Measurements from ENCODE around the gene BIK. TPM values are rescaled to one million over a fixed set of nuclear protein-coding genes. Genes with fewer than 3 reads are reported as not detected.

The BIK gene
- total RNA-seq, 1 donor from 2014 or later: 1.7 TPM

GRCh38 chr22:43163241-43163795 is 52.8 kb downstream of the BIK start:
- no peak for DNase-seq (ENCODE audit: low spot score, unreplicated experiment)
- Mint-ChIP-seq H3K27me3 (peaks cover 9% of the 10 kb centered on the region), H3K4me3 (ENCODE audit: low read depth) (no peak overlapping the region), H3K36me3 (ENCODE audit: insufficient read depth) (no peaks in the 10 kb centered on the region), H3K9me3 (ENCODE audit: low read depth) (no peaks in the 10 kb centered on the region), H3K27ac (no peak overlapping the region), H3K4me1 (ENCODE audit: low read depth) (no peaks in the 10 kb centered on the region)
- TF ChIP-seq CTCF (IDR thresholded peaks at IDR 0.05; ENCODE audit: unreplicated experiment): no peak

GRCh38 chr22:43164636-43165035 is 54.1 kb downstream of the BIK start:
- no peak overlapping the region for H3K27ac Mint-ChIP-seq

GRCh38 chr22:43166132-43166930 is 55.8 kb downstream of the BIK start:
- DNase-seq (ENCODE audit: low spot score, unreplicated experiment): no peak
- no peaks in the 10 kb centered on the region for H3K4me1 Mint-ChIP-seq (ENCODE audit: low read depth)
- TF ChIP-seq CTCF (IDR thresholded peaks at IDR 0.05; ENCODE audit: unreplicated experiment): no peak
- no peak overlapping the region for H3K4me3 Mint-ChIP-seq (ENCODE audit: low read depth)
- no peaks in the 10 kb centered on the region for H3K9me3 Mint-ChIP-seq (ENCODE audit: low read depth)
- no peak overlapping the region for H3K27ac Mint-ChIP-seq
- H3K27me3 Mint-ChIP-seq: peaks cover 9% of the 10 kb centered on the region
- H3K36me3 Mint-ChIP-seq (ENCODE audit: insufficient read depth): peaks cover 2% of the 10 kb centered on the region

More at GRCh38 chr22:43164636-43165035, 54.1 kb downstream of the BIK start:
- H3K36me3 Mint-ChIP-seq (ENCODE audit: insufficient read depth): no peaks in the 10 kb centered on the region
- peaks cover 9% of the 10 kb centered on the region for H3K27me3 Mint-ChIP-seq
- TF ChIP-seq CTCF (IDR thresholded peaks at IDR 0.05; ENCODE audit: unreplicated experiment): no peak
- no peaks in the 10 kb centered on the region for H3K9me3 Mint-ChIP-seq (ENCODE audit: low read depth)
- no peak overlapping the region for H3K4me3 Mint-ChIP-seq (ENCODE audit: low read depth)
- no peaks in the 10 kb centered on the region for H3K4me1 Mint-ChIP-seq (ENCODE audit: low read depth)
- no peak for DNase-seq (ENCODE audit: low spot score, unreplicated experiment)

- H3K27ac Mint-ChIP-seq: no peak overlapping the region
- no peak overlapping the region for H3K4me3 Mint-ChIP-seq (ENCODE audit: low read depth)
- H3K27me3 Mint-ChIP-seq: peaks cover 9% of the 10 kb centered on the region
- no peaks in the 10 kb centered on the region for H3K9me3 Mint-ChIP-seq (ENCODE audit: low read depth)
- H3K4me1 Mint-ChIP-seq (ENCODE audit: low read depth): no peaks in the 10 kb centered on the region
- peaks cover 2% of the 10 kb centered on the region for H3K36me3 Mint-ChIP-seq (ENCODE audit: insufficient read depth)
- DNase-seq (ENCODE audit: low spot score, unreplicated experiment): no peak
- TF ChIP-seq CTCF (IDR thresholded peaks at IDR 0.05; ENCODE audit: unreplicated experiment): no peak
Observed at GRCh38 chr22:43167001-43167589, 56.5 kb downstream of the BIK start.

- no peak for DNase-seq (ENCODE audit: low spot score, unreplicated experiment)
- H3K36me3 Mint-ChIP-seq (ENCODE audit: insufficient read depth): peaks cover 5% of the 10 kb centered on the region
- no peak for TF ChIP-seq CTCF (IDR thresholded peaks at IDR 0.05; ENCODE audit: unreplicated experiment)
- no peak overlapping the region for H3K4me3 Mint-ChIP-seq (ENCODE audit: low read depth)
- peaks cover 9% of the 10 kb centered on the region for H3K27me3 Mint-ChIP-seq
- no peak overlapping the region for H3K27ac Mint-ChIP-seq
- no peaks in the 10 kb centered on the region for H3K4me1 Mint-ChIP-seq (ENCODE audit: low read depth)
- H3K9me3 Mint-ChIP-seq (ENCODE audit: low read depth): no peaks in the 10 kb centered on the region
Observed at GRCh38 chr22:43168471-43169309, 58.1 kb downstream of the BIK start.

Data from progenitor cell of endocrine pancreas (in vitro differentiated cells).